GM21526 (cell line): ENCODE measurements around the gene UBB.
A peak's percentile ranks its signal among the peaks of the same experiment; 100 is the strongest.

ENCODE experiments used
- ATAC-seq: cut with Tn5 transposase; IDR thresholded peaks from one replicate; pipeline ENCODE4 v1.9.1; 2021; ENCODE audit warnings: moderate library complexity; ENCODE audit not compliant: unreplicated experiment, low FRiP score

The UBB gene

DNA sequence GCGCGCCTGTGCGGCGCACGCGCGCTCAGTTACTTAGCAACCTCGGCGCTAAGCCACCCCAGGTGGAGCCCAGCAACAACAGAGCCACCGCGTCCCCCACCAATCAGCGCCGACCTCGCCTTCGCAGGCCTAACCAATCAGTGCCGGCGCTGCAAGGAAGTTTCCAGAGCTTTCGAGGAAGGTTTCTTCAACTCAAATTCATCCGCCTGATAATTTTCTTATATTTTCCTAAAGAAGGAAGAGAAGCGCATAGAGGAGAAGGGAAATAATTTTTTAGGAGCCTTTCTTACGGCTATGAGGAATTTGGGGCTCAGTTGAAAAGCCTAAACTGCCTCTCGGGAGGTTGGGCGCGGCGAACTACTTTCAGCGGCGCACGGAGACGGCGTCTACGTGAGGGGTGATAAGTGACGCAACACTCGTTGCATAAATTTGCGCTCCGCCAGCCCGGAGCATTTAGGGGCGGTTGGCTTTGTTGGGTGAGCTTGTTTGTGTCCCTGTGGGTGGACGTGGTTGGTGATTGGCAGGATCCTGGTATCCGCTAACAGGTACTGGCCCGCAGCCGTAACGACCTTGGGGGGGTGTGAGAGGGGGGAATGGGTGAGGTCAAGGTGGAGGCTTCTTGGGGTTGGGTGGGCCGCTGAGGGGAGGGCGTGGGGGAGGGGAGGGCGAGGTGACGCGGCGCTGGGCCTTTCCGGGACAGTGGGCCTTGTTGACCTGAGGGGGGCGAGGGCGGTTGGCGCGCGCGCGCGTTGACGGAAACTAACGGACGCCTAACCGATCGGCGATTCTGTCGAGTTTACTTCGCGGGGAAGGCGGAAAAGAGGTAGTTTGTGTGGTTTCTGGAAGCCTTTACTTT lies at the start of gene UBB:
Gene UBB (plus strand): TSS at position 452 of the 856 bp plus-strand sequence. CDS start 817 bp downstream, outside the sequence.
- peak; percentile 89 for ATAC-seq

DNA sequence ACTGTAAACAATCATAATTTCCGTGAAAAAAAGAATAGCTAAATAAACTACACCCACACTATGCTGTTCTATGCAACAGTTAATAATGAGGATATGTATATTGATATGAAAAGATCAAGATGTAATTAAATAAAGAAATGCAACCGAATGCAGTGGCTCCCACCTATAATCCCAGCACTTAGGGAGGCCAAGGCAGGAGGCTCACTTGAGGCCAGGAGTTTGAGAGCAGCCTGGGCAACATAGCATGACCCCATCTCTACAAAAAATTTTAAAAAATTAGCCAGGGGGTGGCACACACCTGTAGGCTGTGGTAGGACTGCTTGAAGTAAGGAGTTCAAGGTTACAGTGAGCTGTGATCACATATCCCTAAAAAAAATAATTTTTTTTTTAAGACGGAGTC lies 42.5 kb upstream of the UBB start:
- no peak for ATAC-seq

DNA sequence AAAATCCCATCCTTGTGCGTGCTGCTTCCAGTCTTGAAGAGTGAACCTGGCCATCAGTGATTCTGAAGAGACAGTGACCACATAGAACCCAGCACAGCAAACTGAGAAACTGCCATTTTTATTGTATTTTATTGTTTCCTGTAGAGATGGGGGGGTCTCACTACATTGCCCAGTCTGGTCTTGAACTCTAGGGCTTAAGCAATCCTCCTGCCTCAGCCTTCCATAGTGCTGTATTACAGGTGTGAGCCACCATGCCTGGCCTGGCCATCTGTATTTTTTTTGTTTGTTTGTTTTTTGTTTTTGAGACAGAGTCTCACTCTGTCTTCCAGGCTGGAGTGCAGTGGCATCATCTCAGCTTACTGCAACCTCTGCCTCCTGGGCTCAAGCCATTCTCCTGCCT lies 41.5 kb upstream of the UBB start:
- ATAC-seq = no peak

DNA sequence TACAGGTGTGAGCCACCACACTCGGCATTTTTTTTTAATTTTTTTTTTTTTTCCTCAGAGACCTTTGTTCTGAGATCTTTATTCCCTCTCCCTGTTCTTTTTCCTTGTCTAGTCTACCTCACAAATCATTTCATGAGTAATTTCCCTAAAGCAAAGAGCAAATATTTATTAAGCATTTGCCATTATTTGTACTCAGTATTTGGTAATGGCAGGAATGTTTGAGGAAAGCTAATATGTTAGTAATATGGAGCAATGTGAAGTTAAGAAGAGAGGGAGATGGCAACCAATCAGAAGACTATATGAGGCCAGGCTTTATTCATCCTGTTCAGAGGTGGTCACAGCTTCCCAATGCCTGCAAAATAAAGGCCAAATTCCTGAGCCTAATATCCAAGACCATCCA lies 40.9 kb upstream of the UBB start:
- ATAC-seq = no peak

DNA sequence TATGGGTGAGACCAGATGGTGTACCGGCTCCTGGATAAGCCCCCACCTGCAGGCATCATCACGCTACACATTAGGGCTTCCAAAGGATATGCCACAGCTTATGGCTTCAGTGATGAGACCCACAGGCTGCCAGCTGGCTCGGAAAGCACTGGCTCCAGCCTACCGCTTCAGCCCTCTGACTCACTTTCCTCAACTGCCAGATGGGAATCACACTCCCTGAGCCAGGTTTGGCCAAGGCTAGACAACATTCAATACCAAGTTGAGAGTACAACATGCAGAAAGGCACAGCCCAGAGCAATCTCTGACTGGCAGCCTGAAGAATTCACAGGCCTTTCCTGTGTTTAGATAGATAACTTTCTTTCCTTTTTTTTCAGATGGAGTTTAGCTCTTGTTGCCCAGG lies 37.9 kb upstream of the UBB start:
- no peak for ATAC-seq

DNA sequence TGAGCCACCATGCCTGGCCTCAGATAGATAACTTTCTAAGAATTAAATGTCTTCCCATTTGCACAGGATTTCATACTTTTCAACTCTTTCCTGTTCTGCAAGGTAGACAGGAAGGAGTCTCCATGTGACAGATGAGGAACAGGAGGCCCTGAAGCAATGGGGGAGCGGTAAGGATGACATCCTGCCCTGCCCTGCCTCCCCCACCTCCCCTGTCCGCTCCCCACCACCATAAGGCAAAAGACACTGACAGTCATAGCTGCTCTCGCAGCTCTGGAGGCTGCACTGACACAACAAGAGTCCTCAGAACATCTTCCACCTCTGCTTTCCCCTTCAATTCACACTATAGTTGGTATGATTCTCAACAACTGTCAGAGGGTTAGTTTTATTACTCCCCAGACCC lies 37.3 kb upstream of the UBB start:
- no peak for ATAC-seq

DNA sequence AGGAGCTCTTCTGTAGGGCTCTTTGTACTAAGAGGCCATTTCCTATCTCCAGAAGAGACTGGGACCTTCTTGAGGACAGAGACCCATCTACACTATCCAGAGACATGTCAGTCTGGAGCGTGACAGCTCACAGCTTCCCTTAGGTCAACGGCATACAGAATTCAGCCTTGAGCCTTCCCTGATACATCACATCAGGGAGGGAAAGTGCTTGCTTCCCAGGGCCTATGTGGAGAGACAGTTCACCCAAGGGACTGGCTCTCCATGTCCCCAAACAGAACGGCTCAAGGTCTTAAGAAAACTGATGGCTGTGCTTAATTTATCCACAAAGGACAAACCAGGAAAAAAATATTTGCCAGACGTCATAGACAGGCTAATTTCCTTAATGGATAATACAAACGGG lies 35.3 kb upstream of the UBB start:
- ATAC-seq = no peak

DNA sequence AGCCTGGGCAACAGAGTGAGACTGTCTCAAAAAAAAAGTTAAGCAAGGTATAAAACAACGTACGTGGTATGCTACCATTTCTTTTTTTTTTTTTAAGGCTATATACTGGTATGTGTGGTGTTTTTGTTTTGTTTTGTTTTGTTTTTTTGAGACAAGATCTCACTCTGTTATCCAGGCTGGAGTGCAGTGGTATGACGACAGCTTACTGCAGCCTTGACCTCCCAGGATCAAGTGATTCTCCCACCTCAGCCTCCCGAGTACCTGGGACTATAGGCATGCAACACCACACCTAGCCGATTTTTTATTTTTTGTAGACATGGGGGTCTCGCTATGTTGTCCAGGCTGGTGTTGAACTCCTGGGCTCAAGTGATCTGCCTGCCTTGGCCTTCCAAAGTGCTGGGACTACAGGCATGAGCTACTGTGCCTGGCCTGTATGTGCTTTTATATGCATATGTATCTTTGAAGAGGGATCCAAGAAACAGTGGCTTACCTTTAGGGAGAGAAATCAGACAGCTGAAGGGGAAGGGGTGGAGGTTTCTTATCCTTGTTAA lies 34.1 kb upstream of the UBB start:
- ATAC-seq = no peak

DNA sequence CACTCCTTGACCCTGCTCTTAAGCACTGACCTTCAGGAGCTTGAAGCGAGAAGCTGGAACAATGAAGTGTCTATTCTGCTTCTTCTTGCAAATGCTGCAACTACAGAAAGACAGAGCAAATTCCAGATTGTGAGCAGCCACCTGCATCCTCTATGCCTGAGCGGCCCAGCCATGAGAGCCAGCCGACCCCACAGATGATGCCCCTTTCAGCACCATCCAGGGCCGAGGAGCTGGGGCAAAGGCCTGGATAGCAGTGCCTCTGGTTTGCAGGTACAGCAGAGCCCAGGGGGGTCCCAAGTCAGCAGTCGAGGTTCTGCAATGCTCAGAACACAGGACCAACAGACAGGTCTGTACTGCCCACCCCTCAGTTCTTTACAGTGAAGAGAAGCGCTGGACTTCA lies 32.3 kb upstream of the UBB start:
- ATAC-seq = no peak

DNA sequence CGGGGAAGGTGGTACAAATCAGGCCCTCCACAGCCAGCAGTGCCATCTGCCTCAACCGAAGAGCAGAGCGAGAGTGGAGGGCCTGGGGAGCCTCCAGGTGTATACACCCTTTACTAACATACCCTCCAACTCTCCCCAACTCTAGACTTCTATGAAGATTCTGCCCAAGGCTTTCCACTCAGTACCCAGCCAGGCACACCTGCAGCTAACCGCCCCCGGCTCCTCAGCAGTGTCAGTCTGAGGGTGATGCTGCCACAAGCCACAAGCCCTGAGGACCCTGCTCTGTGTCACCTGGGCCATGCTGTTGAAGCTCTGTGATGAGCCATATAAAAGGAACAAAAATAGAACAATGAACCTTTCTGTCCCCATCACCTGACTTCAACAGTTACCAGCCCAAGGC lies 31.5 kb upstream of the UBB start:
- no peak for ATAC-seq

DNA sequence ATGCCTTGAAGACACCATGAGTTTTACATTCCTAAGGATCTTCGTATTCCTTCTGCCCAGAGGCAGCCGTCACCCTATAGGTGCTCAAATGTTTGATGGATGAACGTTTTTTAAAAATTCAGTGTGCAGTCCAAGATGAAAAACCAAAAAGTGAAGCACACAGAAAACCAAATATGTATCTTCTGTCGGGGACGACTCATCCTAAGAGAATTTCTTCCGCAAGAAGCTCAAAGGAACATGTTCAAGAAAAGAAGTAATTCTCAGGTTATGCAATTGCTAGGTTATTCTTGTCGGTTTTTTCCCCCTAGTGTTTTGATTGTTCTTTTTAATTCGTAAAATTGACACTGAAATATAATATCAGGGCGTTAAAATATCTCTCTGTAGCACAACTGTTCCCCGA lies 29.1 kb upstream of the UBB start:
- no peak for ATAC-seq

DNA sequence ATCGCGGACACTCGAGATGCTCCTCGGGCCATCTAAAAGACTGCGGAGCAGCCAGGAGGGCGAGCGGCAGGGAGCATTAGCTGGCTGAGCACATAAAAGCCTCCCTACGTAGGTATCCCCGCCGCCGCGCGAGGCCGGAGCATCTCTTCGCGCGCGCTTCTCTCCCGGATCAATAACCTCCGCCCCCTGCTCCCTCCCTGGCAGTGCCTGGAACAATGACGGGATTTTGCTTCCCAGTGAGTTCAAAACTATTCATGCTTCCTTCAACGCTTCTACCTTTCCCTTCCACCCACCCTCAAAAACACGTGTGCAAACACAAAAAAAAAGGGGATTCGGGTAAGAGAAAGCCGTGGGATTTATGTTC lies 28.6 kb upstream of the UBB start:
- ATAC-seq = no peak

DNA sequence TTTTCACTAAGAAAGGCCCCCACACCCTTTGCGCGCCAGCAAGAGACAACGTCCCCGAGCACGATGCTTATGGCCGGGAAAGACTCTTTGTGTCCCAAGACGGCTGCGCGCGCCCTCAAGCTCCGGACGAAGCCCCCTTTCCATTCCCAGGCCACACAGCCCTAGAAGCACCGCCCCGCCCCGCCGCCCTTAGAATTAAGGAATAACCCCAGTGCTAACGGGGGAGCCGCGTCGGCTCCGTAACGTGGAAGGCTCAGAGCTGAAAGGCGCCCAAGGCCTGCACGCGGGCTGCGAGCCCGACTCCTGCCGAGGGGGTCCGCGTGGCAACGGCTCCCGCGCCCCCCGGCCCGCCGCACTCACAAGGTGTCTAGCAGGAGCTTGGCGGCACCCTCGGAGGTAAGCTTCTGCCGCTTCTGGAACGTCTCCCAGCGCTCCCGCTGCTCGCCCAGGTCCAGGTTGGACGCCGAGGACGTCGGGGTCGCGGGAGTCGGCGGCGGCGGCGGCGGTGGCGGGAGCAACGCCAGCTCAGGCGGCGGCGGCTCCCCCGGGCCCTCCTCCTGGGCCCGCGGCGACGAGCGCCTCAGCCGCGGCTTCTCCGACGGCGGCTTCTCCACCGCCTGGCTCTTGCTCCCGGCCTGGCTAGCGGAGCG lies 28.1 kb upstream of the UBB start:
- ATAC-seq = peak; percentile 39

DNA sequence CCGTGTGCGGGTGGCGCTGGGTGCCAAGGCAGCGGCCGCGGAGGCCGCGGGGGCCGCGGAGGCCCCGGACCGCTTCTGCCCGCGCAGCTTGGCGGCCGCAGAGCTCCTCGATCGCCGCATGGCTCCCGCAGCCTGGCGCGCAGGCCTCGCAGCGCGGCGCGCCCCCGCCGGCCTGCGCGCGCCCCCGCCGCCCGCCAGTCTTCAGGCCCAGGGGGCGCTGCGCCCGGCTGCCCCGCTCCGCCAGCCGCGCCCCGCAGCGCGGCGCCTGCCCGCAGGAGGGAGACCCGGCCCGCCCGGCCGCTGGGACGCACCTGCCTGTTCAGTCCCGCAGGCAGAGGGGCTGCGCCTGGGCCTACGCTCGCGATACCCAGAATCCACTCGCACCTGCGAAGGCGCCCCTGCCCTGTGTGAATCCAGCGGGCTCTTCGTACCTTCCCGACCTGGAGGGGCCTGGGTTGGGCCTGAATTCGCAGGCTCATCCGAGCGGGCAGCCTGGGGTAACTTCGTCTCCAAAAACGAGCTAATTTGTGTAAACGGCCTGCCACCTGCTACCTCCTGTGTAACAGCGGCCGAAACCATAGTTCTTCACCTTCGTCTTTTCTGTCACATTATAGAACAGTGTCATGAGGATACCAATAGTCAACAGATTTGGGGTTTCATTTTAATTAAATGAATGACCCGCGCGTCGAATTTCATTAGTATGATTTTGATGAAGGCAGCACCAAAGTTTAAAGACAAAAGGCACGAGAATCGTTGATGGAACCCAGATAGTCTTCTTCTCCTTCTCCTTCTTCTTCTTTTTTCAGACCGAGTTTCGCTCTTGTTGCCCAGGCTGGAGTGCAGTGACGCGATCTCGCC lies 27.3 kb upstream of the UBB start, which contains the start of gene CENPV:
Gene CENPV (minus strand): TSS at position 153 of the 858 bp plus-strand sequence. CDS start 33 bp downstream, at position 120.
- peak; percentile 73 for ATAC-seq

DNA sequence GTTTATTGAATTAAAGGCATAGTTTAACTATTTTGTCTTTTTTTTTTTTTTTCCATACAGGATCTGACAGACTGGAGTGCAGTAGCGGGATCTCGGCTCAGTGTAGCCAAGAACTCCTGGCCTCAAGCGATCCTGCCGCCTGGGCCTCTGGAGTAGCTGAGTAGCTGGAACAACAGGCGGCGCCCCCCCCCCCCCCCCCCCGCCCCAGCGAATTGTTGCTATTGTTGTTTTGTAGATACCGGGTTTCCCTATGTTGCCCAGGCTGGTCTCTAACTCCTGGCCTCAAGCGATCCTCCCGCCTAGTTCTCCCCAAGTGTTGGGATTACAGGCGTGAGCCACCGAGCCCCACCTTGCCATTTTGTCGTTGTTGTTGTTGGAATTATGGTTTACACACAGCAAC lies 26.3 kb upstream of the UBB start:
- no peak for ATAC-seq

DNA sequence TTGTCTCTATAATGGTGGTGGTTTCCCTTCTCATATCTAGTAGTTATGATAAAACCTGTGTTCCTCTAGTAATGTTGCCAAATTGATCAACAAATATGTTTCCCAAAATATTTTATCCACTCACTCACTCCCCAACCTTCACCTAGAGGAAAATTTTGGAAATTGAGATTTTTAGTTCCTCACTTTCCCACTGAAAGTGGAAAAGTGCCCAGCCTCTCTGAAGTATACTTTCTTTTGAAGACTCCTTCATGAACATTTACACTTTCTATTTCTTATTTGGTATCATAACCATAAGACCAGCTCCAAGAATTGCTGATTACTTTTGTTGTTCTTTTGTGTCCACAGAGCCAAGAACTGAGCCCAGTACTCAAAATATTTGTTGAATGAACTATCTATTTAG lies 22.5 kb upstream of the UBB start:
- ATAC-seq = no peak

DNA sequence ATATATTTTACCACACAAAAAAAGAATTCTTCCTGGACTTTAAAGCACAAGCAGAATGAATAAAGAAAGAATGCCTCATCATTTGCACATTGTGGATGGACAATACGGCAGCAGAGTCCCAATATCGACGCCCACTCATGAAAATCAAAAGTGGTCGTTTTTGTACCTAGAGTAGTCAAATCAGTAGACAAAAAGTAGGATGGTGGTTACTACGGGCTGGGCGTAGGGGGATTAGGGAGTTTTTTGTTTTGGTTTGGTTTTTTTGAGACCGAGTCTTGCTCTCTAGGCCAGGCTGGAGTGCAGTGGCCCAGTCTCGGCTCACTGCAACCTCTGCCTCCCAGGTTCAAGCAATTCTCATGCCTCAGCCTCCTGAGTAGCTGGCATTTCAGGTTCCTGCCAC lies 19.0 kb upstream of the UBB start:
- ATAC-seq = no peak

DNA sequence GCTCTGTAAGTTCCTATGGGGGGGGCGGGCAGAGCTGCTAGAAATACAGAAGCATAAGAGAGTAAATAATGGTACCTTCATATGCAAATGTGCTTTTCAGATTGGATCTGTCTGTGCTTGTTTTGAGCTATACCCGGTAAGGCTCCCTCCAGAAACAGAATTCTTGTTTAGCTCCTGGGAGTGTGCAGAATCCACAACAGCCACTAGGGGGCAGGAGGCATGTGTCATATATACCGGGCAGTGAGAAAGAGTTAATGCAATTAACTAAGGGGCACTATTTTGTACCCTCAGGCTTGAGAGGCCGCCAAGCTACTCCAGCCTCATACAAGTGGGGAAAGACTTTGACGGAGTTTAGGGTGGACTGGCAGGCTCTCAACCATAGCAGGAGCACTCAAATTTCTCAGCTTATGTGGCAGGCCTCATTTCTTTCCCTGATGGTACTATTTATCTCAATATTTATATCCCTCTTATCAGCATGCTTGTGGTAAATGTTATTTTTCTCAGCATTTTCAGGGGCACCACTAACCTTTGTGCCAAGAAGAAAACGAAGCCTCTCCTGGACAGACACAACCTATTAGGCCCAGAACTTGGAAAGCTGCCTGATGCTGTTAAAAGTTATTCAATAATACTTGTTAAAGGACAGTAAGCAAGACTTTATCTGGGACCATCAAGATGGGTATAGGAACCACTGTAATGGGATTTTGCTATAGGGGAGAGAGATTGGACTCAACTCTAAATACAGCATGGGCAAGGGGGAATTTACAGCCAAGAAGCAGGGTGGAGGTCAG lies 16.9 kb upstream of the UBB start:
- ATAC-seq = no peak

DNA sequence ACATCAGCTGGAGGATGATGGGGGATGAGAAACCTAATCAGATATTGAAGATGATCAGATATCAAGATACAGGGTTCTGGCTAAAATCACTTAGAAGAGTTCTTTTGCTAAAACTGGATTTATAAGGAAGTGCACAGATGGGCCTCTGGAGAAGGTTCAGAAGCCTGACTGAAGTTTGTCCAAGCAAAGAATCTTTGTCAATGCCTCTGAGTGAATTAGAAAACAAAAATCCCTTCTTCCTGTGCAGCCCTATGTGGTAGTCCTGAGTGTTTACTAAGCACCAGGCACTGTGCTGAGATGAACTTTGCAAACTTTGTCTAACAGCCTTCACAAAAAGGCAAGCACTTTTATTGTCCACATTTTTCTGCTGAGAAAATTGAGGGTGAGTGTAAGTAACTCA lies 16.3 kb upstream of the UBB start:
- no peak for ATAC-seq

DNA sequence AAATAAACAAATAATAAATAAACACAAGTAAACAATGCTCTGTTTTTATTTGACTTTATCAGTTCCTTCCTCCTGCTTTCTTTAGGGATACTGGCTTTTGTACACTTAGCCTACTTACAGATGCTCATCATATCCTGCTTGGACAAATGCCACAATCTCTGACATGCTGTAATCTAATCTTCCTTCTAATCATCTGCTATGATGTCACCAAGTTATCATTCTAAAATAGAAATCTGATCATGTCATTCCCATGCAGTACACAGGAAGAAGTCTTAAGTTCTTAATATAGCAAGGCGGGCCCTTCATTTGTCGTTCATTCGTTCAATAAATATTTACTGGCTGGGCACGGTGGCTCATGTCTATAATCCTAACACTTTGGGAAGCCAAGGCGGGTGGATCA lies 9.1 kb upstream of the UBB start:
- no peak for ATAC-seq
